ENCODE data around the gene NR6A1.

Gene NR6A1

DNA sequence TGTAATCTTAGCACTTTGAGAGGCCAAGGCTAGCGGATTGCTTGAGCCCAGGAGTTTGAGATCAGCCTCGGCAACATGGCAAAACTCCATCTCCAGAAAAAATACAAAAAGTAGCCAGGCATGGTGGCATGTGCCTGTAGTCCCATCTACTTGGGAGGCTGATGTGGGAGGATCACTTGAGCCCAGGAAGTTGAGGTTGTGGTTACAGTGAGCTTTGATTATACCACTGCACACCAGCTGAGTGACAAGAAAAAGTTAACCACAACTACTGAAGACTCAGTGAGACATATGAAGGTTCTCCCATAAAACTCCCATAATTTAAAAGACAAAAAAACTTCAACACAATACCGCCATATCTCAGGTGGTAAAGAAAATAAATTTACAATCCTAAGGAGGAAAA is 98.0 kb downstream of the NR6A1 start:
- no peak for TF ChIP-seq ZFX (IDR thresholded peaks at IDR 0.05; ENCODE audit: borderline replicate concordance)
- TF ChIP-seq, protein P1, sequence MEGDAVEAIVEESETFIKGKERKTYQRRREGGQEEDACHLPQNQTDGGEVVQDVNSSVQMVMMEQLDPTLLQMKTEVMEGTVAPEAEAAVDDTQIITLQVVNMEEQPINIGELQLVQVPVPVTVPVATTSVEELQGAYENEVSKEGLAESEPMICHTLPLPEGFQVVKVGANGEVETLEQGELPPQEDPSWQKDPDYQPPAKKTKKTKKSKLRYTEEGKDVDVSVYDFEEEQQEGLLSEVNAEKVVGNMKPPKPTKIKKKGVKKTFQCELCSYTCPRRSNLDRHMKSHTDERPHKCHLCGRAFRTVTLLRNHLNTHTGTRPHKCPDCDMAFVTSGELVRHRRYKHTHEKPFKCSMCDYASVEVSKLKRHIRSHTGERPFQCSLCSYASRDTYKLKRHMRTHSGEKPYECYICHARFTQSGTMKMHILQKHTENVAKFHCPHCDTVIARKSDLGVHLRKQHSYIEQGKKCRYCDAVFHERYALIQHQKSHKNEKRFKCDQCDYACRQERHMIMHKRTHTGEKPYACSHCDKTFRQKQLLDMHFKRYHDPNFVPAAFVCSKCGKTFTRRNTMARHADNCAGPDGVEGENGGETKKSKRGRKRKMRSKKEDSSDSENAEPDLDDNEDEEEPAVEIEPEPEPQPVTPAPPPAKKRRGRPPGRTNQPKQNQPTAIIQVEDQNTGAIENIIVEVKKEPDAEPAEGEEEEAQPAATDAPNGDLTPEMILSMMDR (IDR thresholded peaks at IDR 0.05), result no peak
- no peak overlapping the region for H3K27ac ChIP-seq

DNA sequence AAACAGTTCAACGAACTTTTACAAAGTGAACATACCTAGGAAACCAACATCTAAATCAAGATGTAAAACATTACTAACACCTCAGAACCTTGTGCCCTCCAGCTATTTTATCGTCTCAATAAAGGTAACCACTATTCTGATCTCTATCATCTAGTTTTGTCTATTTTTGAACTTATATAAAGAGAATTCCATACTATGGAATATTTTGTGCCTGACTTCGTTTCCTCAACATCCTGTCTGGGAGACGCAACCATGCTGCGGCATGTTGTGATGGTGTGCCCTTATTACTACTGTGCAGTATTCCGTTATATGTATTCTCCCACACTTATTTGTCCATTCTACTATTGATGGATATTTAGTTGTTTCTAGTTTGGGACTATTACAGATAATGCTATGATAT is 99.2 kb downstream of the NR6A1 start:
- H3K27ac ChIP-seq, result no peak overlapping the region
- TF ChIP-seq ZFX (IDR thresholded peaks at IDR 0.05; ENCODE audit: borderline replicate concordance), result no peak
- TF ChIP-seq, protein P1 (IDR thresholded peaks at IDR 0.05), result no peak

DNA sequence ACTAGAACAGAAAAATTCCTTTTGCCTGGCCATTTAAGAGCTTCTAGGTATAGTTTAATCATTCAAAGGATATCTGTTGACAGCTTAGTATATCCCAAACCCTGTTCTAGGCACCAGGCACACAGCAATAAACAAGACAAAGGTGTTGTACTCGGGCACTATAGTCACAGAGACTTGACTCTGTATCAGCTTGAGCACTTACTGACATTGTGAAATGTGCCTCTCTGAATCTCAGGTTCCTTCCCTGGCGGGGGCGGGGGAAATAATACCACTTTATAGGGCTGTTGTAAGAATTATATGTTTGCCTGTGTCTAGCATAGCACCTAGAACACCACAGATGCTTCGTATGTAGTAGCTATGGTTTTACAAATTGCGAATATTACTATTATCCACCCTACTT is 104.5 kb downstream of the NR6A1 start:
- H3K27ac ChIP-seq, result no peak overlapping the region
- TF ChIP-seq, protein P1 (IDR thresholded peaks at IDR 0.05), result no peak
- no peak for TF ChIP-seq ZFX (IDR thresholded peaks at IDR 0.05; ENCODE audit: borderline replicate concordance)

DNA sequence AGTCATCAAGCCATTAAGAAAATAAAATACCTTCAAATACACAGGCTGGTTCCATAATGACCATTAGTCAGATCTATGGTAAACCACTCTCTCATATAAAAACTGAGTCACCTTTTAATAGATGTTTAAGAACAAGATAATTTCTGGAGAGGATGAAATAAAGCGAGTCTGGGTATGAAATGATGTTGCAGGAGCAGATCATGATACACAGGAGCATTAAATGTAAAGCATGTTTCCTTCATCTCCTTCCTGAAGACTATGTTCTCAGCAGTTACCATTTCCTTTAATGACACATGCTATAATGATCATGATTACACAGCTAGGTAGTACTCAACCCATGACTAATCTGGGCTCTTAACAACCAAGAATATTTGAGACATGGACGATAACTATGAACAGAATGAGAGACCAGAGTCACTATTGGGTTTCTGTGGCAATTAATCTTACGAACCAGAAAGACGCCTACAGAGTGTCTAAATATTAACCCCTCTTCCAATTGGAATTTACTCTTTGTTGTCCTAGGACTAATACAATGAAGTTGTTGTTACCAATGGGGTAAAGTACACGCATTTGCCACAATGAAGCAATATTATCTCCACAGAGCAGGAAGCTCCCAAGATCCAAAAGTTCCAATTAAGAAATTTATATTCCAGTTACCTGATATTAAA is 105.6 kb downstream of the NR6A1 start:
- H3K27ac ChIP-seq, result no peak overlapping the region
- TF ChIP-seq ZFX (IDR thresholded peaks at IDR 0.05; ENCODE audit: borderline replicate concordance), result no peak
- TF ChIP-seq, protein P1 (IDR thresholded peaks at IDR 0.05), result no peak

DNA sequence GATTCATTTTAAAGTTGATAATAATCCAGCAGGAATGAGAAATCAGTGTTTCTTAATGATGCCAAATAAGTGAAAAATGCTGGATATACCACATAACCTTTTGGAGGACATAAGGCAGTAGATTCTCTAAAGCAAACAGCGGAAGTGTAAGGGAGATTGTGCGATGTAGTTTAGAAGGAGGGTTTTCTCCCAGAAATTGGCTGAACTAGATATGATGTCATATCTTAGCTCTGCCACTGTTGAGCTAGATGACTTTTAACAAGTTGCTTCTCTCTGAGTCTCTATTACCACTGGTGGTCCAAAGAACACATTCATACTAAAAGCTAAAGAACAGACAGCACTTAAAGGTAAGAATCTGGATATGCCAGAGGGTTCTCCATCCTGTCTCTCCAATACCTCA is 107.0 kb downstream of the NR6A1 start:
- no peak for TF ChIP-seq ZFX (IDR thresholded peaks at IDR 0.05; ENCODE audit: borderline replicate concordance)
- TF ChIP-seq, protein P1 (IDR thresholded peaks at IDR 0.05), result no peak
- no peak overlapping the region for H3K27ac ChIP-seq

DNA sequence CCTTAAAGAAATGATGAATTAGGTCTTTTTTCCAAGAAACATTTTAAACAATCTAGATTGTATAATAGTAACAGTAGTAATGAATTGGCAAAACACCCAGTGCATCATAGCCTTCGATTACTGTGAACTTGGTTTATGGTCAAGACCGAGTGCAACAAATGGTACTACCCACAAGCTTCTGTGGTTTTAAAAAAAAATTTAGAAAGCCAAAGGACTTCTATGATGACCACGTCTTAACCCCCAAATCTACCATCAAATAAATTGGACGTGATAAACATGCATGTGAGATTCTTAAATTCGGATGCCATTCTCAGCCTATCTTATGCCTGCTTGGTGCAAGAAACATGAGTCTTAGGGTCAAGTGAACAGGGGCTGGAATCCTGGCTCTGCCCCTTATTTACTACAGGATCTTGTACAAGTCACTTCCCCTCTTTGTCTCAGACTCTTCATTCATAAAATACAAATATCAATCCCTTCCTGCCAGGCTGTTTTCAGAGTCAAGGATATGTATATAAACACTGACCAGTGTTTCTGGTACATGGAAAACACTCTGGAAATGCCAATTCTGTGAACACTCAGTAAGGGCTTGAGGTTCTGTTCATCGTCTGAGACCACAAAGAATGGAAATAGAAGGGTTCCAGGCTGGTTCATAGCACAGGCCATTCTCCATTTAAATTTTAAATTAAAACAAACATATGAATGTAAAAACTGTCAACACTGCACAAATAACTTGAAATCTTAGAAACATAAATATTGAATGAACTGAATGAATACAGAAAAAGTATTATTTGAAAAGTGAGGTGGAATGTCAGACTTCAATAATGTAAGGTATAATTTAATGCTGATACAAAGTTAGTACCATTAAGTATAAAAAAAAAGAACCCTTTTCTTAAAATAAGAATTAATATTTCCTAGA is 107.8 kb downstream of the NR6A1 start:
- no peak for TF ChIP-seq ZFX (IDR thresholded peaks at IDR 0.05; ENCODE audit: borderline replicate concordance)
- TF ChIP-seq, protein P1 (IDR thresholded peaks at IDR 0.05), result no peak
- H3K27ac ChIP-seq, result no peak overlapping the region

DNA sequence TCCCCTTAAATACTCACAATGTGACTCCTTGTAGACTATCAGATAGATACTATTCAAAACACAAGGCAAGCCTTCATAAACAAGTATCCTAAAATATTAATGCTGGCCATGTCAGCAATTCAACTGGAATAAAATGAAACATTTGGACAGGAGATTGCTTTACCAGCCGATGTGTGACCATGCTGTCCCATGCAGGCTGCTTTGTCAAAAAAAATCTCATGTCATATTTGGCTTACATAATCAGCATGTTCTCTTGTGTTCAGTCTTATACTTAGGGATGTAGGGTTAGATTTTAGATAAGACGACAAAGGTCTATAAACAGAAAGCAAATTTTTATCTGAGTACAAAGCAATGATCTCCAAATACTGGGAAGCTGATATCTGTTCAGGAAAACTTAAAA is 108.5 kb downstream of the NR6A1 start:
- H3K27ac ChIP-seq, result no peak overlapping the region
- TF ChIP-seq, protein P1 (IDR thresholded peaks at IDR 0.05), result no peak
- no peak for TF ChIP-seq ZFX (IDR thresholded peaks at IDR 0.05; ENCODE audit: borderline replicate concordance)

All from 22Rv1 (cell line).